HG02840 (cell line): Measurements from ENCODE around the gene MPV17.
"Not testable (repeated sequence)": the region's sequence is repeated elsewhere in the genome, so short reads cannot be mapped to it uniquely, and the experiment has no call there.

Experiments used
- ATAC-seq: cut with Tn5 transposase; IDR thresholded peaks from one replicate; pipeline ENCODE4 v1.9.1; 2021; ENCODE audit warnings: mild to moderate bottlenecking, moderate library complexity, moderate number of reproducible peaks; ENCODE audit not compliant: unreplicated experiment, low FRiP score

The MPV17 gene

DNA sequence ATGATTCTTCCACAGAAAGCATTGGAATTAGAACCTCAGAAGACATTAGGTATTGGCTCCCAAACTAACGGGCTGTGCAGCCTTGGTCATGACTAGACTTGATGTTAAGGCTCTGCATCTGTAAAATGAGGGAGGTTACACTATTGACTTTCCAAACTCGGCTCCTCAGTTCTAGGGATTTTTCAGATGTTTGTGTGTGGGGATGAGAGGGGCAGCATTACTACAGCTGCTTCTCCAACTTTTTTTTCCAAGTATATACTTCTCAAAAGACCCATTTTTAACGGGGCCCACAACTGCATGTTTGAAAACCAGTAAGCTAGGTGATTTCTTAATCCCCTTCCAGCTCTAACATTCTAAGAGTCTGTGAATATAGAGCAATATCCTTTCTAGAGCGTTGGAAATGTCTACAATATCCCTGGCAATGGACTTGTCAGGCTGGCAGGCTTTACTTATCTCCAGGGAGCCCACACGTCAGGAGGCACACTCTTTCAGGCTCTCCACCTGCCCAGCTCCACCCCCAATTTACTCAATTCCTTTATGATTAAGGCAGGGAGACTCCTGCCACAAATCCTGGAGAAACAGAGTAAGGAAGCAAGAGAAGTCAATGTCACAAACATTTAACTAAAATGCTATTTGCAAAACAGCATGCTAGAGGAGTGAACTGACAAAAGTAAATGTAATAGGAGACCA, 844 bp upstream of the MPV17 start:
- ATAC-seq = no peak

- no peak for ATAC-seq
Observed at GRCh38 chr2:27322301-27322765, 564 bp downstream of the MPV17 start.

DNA sequence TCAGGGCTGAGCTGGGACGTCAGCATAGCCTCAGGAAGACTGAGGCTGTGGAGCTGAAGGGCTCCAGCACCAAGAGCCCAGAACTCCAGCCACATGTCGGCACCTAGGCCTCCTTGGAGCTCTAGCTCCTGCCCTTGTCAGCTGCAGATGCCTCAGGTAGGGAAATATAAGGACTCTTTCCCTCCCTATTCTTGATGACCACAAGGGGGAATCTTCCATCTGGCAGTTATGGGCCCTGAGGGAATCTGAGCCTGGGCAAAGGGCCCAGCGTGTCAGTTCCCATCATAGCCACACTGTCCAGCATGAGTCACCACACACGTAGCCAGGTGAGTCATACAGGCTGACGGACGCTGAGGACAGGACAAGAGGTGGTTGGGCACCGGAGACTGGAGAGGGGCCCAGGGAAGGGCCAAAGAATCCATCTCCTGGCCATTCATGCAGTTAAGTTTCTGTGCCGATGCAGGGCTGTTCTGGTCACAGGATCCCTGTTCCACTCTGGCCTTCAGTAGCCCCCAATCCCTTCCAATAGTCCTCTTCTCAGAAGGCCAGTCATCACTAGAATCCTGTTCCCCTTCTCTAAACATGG, 1.8 kb downstream of the MPV17 start:
- no peak for ATAC-seq

DNA sequence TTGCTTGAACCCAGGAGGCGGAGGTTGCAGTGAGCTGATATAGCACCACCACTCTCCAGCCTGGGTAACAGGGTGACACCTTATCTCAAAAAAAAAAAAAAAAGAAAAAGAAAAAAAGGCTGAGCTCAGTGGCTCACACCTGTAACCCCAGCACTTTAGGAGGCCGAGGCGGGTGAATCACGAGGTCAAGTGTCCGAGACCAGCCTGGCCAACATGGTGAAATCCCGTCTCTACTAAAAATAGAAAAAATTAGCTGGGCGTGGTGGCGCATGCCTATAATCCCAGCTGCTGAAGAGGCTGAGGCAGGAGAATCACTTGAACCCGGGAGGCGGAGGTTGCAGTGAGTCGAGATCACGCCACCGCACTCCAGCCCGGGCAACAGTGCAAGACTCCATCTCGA, 3.1 kb downstream of the MPV17 start:
- not testable (repeated sequence) for ATAC-seq

DNA sequence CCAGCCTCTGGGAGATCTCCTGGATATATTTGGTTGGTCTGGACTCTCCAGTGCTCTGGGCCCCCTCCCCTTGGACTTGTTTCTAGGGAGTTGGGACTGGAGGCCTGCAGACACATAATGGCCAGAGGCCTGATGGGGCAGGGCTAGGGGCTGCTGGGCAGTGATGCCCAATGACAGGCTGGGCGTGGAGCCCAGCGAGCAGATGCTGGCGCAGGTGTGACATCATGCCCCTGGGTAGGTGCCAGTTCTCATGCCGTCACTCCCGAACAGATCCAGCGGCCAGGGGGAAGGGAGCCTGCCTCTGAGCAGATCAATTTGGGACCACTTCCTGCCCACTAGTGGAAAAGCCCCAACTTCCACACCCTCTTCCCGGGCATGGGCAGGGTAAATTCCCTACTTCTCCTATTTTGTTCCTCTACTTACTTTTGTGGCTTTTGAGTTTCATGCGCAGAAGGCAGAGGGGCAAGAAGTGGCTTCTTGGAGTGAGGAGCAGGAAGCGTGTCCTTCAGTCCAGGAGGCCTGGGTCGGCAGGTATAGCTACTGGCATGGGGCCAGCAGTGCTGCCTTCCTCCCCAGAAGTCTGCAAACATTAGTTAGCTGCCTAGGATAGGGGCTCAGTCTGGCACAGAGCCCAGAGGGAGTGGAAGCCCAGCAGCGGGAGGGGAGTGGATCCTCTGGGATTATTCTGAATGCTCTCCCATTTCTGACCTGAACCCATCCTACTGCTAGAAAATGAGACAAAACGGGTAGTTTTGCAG, 6.1 kb downstream of the MPV17 start:
- ATAC-seq = no peak

DNA sequence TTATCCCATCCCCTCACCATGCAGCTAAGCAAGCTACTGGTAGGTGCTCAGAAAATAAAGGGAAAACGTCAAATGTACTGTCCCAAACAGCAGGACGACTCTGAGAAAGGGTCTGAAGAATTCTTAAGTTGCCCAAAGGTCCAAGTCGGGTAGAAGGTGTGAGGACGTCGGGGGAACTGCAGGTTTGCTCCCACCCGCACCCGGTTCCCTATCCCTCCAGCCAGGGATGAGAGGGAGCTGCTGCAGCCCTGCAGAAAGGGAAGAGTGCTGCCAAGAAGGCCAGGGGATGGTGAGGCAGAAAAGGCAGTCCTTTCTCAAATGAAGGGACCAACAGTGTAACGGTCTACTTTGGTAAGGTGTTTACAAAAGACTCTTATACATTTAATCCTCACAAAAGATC, 7.8 kb downstream of the MPV17 start:
- ATAC-seq = no peak

DNA sequence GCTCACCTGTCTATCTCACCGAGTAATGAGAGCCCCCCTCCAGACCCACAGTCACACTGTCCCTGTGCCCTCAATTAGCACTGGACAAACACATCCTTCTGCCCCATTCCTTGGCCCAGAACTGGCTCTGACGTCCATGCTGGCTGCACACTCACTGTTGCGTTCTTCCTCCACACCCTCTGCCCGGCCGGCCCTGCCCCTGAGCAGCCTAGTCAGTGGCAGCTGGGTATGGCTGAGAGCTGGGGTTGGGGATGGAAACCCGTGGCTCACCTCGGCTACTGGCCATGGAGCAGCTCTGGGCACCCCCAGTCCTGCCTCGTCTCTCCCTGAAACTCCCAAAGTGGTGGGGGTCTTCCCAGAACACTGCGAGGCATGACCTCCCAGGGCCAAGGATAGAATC, 8.2 kb downstream of the MPV17 start:
- no peak for ATAC-seq

DNA sequence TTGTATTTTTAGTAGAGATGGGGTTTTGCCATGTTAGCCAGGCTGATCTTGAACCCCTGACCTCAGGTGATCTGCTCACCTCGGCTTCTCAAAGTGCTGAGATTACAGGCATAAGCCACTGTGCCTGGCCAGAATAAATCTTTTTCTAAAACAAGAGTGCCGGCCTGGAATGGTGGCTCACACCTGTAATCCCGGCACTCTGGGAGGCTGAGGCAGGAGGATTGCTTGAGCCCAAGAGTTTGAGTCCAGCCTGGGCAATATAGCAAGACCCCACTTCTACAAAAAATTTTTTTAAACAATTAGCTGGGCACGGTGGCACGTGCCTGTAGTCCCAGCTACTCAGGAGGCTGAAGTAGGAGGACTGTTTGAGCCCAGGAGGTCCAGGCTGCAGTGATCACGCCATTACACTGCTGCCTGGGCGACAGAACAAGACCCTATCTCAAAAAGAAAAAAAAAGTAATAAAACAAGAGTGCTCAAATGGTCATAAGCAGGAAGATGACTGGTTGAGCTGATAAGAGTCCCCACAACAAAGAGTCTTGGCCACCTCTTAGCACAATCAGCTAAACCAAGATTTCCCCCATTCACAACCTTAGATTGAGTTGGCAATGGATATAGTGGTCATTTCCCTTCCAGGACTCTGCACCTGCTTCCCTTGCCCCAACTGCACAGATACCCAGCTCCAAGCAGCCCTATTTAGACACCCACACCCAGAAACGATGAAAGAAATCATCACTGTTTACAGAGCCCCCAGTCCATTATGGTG, 8.8 kb downstream of the MPV17 start:
- no peak for ATAC-seq

- no peak for ATAC-seq
Observed at GRCh38 chr2:27312152-27312551, 10.7 kb downstream of the MPV17 start.

- no peak for ATAC-seq
Observed at GRCh38 chr2:27309651-27310050, 13.2 kb downstream of the MPV17 start.

- ATAC-seq = no peak
Observed at GRCh38 chr2:27308359-27308881, 14.5 kb downstream of the MPV17 start, which contains the start of gene UCN. Gene UCN (minus strand): TSS chr2:27308445. CDS start chr2:27307895, 550 bp downstream.

DNA sequence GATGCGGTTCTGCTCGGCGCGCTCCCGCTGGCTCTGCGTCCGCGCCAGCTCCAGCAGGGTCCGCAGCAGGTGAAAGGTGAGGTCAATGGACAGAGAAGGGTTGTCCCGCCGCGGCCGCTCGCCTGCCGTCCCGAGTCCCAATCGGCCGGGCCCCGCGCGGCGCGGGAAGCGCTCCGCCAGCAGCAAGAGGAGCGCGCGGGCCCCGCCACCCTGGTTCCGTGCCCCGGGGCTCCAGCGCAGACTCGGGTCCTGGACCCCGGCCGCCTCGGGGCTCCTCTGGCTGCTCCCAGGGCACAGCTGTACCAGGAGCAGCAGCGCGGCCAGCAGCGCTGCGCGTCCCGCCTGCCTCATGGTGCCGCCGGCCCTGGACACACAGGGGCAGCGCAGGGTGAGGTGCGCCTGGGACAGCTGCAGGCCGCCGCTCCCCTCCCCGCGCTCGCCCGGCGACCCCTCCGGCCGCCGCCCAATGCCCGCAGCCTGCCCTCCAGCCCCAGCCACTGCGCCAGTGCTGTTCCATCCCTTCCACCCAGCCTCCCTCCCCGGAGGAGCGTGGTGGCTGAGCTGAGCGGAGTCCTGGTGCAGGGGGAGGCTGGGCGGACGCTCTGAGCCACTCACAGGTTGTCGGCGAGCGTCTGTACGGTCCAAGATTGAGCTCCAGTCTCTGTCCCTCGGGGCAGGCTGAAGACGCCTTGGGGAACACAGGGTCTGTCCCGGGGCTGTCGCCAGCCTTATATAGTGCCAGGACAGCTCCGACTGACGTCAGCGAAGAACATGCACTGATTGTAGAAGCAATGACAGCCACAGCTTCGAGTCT, 15.1 kb downstream of the MPV17 start:
- ATAC-seq = no peak

DNA sequence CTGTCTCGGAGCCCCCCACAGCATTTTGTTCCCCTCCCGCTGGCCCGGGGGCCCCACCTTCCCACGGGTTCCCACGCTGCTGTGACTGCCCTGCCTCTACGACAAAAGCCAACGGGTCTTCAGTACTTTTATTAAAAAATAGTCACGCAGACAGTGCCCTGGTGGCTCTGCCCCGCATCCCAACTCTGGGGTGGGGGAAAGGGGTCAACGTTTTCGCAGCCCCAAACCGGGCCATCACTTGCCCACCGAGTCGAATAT, 15.7 kb downstream of the MPV17 start:
- ATAC-seq = no peak

- ATAC-seq = no peak
Observed at GRCh38 chr2:27306573-27307286, 16.2 kb downstream of the MPV17 start.

- no peak for ATAC-seq
Observed at GRCh38 chr2:27306136-27306535, 16.8 kb downstream of the MPV17 start.

DNA sequence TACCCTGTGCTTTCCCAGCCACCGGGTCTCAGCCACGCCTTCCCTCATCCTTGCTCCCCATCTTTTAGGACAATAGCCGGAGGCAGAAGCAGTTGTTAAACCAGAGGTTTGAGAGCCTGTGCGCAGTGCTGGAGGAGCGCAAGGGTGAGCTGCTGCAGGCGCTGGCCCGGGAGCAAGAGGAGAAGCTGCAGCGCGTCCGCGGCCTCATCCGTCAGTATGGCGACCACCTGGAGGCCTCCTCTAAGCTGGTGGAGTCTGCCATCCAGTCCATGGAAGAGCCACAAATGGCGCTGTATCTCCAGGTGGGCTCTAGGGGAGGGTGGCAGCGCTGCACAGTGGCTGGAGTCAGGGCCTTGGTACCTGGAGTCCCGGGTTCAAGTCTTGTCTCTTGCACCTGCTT, 17.4 kb downstream of the MPV17 start:
- ATAC-seq = no peak

GRCh38 chr2:27304488-27305240, 18.2 kb downstream of the MPV17 start:
- ATAC-seq = no peak

DNA sequence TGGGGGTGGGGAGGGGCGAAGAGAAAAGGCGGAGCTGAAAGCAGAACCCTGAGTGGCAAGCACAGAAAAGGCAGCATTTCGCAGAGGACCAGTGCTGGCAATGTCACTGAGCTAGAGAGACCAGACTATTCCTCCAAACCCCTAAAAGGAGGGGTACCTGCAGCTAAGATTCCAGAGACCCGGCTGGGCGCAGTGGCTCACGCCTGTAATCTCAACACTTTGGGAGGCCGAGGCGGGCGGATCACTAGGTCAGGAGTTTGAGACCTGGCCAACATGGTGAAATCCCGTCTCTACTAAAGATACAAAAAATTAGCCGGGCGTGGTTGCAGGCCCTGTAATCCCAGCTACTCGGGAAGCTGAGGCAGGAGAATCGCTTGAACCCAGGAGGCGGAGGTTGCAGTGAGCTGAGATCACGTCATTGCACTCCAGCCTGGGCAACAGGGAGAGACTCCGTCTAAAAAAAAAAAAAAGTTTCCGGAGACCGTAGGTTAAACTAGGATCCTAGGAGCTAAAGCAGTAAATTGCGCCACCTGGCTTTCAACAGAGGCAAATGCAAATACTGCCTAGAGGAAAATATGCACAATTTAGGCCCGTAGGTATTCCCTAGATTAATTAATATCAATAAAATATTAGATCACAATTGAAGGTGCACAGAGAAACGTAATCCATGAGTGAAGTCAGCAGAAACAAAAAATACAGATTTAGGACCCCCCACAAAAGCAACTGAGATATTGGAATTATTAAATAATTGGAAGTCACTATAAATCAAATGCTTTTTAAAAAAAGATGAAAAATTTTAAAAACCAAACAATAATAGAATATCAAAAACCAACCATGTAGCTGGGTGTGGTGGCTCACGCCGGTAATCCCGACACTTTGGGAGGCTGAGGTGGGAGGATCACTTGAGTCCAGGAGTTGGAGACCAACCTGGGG, 19.5 kb downstream of the MPV17 start:
- no peak for ATAC-seq
